Fibroblast of lung (primary cell): ENCODE measurements around the gene HCFC2. TPM values are rescaled to one million over a fixed set of nuclear protein-coding genes. Genes with fewer than 3 reads are reported as not detected.
A peak's percentile ranks its signal among the peaks of the same experiment; 100 is the strongest.

Experiments
- DNase-seq, 2 donors: peaks; one replicate each; pipeline versions ENCODE4 v3.0.0 to v3.0.0-alpha.2; 2010; ENCODE audit warnings: low read depth in 2 of 2
- H2AFZ ChIP-seq: 2 replicates; pipeline ENCODE4 v1.5.1; 2012; ENCODE audit warnings: low read length, control low read depth, inconsistent platforms
- H3K27ac ChIP-seq: 2 replicates; pipeline ENCODE4 v1.5.1; 2011; ENCODE audit warnings: low read length, control low read depth; ENCODE audit not compliant: insufficient read depth
- H3K27me3 ChIP-seq: 2 replicates; pipeline ENCODE4 v1.5.1; 2011; ENCODE audit warnings: mild to moderate bottlenecking, low read length; ENCODE audit not compliant: control insufficient read depth, insufficient read depth
- H3K36me3 ChIP-seq: 2 replicates; pipeline ENCODE4 v1.5.1; 2011; ENCODE audit warnings: low read length; ENCODE audit not compliant: control insufficient read depth, insufficient read depth
- H3K4me1 ChIP-seq: 2 replicates; pipeline ENCODE4 v1.5.1; 2011; ENCODE audit warnings: low read length; ENCODE audit not compliant: control insufficient read depth, insufficient read depth; ENCODE audit errors: extremely low read depth
- H3K4me2 ChIP-seq: 2 replicates; pipeline ENCODE4 v1.5.1; 2011; ENCODE audit warnings: low read length, control low read depth; ENCODE audit not compliant: insufficient read depth; ENCODE audit errors: extremely low read depth
- H3K4me3 ChIP-seq, 4 experiments: fragments of 200-600 bp in 1 of 4; sonication (generic) in 1 of 4; replicated peaks in 1 of 4; 2 replicates each; pipeline ENCODE4 v1.5.1; 2011 to 2016; ENCODE audit warnings: low read length in 4 of 4, low read depth in 3 of 4, mild to moderate bottlenecking in 3 of 4, control low read depth in 2 of 4, inconsistent platforms in 1 of 4, mixed read lengths in 1 of 4; ENCODE audit not compliant: insufficient read depth in 1 of 4; ENCODE audit errors: control extremely low read depth in 1 of 4
- H3K79me2 ChIP-seq: 2 replicates; pipeline ENCODE4 v1.5.1; 2012; ENCODE audit warnings: mild to moderate bottlenecking, low read length, inconsistent platforms; ENCODE audit not compliant: control insufficient read depth, insufficient read depth
- H3K9ac ChIP-seq: 2 replicates; pipeline ENCODE4 v1.5.1; 2011; ENCODE audit warnings: mild to moderate bottlenecking, low read length, control low read depth; ENCODE audit not compliant: insufficient read depth
- H3K9me3 ChIP-seq: 2 replicates; pipeline ENCODE4 v1.5.1; 2012; ENCODE audit warnings: low read depth, low read length; ENCODE audit not compliant: control insufficient read depth, insufficient read depth
- H4K20me1 ChIP-seq: 2 replicates; pipeline ENCODE4 v1.5.1; 2011; ENCODE audit warnings: low read length; ENCODE audit not compliant: control insufficient read depth, insufficient read depth; ENCODE audit errors: extremely low read depth
- EZH2 ChIP-seq: IDR thresholded peaks from 2 replicates; pipeline ENCODE4 v1.5.1; 2012; ENCODE audit warnings: low read length, control low read depth, mild to moderate bottlenecking; ENCODE audit errors: missing control alignments
- polyA plus RNA-seq, 2 donors: library from polyadenylated mRNA; depleted of rRNA in 1 of 2; stranded (reverse) in 1 of 2; unstranded in 1 of 2; fragments of >200 nt; gene quantifications; 2 replicates each; pipeline ENCODE4 v1.2.1, GENCODE V29; 2011 to 2012; ENCODE audit warnings: missing spikeins in 1 of 2
- total RNA-seq: library from RNA; depleted of rRNA; stranded (reverse); fragments of >200 nt; gene quantifications from 2 replicates; pipeline ENCODE4 v1.2.1, GENCODE V29; 2014
- TF ChIP-seq, protein P1 (sequence below), 2 donors: IDR thresholded peaks in 1 of 2; conservative IDR thresholded peaks in 1 of 2; 1 replicate in 1 of 2; 2 replicates in 1 of 2; pipeline ENCODE4 v1.5.1; 2011 to 2012; ENCODE audit warnings: low read length in 2 of 2, control low read depth in 1 of 2, inconsistent platforms in 1 of 2, low read depth in 1 of 2, mild to moderate bottlenecking in 1 of 2

HCFC2 gene
- total and polyA plus RNA-seq, 2 donors (not counting 1 experiment from before 2014, with no cell fraction given), result 27.0 to 36.2 TPM

GRCh38 chr12:104136577-104136976 is 72.2 kb downstream of the HCFC2 start:
- Histone ChIP-seq H3K79me2 (peaks cover 44% of the 10 kb centered on the region), H2AFZ (no peak overlapping the region)

DNA sequence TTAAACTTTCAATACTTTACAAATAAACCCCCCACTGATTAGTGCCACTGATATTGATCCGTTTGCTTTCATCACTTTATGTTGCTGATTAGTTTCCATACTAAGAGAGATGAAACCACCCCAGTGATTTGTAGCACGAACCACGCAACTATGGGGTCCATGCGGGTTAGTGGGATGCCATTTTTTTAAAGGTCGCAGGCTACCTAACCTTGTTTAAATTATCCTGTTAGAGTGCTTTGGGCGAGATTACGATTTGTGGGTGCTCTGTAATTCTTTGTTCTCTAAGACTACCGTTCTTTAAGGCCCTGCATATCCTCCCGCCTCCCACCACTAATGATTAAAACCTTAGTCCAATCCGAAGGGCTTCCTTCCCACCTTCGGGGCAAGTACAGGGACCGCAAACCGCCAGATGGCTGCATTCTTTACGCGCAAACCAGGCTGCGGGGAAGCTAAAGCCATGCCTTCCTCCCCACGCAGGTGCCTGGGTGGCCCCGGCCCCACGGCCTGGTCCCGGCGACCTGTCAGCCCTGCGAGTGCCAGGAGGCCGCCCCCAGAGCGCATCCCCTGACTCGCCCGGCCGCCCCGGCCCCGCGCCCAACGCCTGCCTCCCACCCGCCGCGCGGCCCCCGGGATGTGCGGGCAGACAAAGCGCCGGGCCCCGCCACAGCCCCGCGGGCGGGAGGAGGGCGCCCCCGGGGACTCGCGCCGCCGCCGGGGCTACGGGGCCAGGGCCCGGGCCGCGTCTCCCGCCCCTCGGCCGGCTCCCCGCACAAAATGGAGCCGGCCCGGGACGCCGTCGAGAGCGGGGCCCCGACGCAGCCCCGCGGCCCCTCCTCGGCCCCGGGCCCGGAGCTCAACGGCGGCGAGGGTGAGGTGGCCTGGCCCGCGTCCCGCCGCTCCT is 72.9 kb downstream of the HCFC2 start:
- DNase-seq, result peak; percentile 46 to 84

More at GRCh38 chr12:104136577-104136976, 72.2 kb downstream of the HCFC2 start:
- peaks cover 2% of the 10 kb centered on the region for H4K20me1 ChIP-seq
- H3K9me3 ChIP-seq, result no peaks in the 10 kb centered on the region
- H3K27me3 ChIP-seq, result no peaks in the 10 kb centered on the region
- peak overlapping the region; percentile 79 for H3K27ac ChIP-seq
- peaks cover 3% of the 10 kb centered on the region for H3K36me3 ChIP-seq
- peak overlapping the region; percentile 75 to 96 (median 84) for H3K4me3 ChIP-seq
- peaks cover 17% of the 10 kb centered on the region for H3K4me1 ChIP-seq
- DNase-seq, result peak; percentile 48 to 60
- H3K4me2 ChIP-seq, result peak overlapping the region; percentile 88
- TF ChIP-seq, protein P1, sequence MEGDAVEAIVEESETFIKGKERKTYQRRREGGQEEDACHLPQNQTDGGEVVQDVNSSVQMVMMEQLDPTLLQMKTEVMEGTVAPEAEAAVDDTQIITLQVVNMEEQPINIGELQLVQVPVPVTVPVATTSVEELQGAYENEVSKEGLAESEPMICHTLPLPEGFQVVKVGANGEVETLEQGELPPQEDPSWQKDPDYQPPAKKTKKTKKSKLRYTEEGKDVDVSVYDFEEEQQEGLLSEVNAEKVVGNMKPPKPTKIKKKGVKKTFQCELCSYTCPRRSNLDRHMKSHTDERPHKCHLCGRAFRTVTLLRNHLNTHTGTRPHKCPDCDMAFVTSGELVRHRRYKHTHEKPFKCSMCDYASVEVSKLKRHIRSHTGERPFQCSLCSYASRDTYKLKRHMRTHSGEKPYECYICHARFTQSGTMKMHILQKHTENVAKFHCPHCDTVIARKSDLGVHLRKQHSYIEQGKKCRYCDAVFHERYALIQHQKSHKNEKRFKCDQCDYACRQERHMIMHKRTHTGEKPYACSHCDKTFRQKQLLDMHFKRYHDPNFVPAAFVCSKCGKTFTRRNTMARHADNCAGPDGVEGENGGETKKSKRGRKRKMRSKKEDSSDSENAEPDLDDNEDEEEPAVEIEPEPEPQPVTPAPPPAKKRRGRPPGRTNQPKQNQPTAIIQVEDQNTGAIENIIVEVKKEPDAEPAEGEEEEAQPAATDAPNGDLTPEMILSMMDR (conservative IDR thresholded peaks at IDR 0.05 in 1 of 2, IDR thresholded peaks at IDR 0.05 in 1 of 2; ENCODE audit: low read depth in 1 of 2, low read length in 2 of 2), result no peak
- TF ChIP-seq EZH2, result no peak
- H3K9ac ChIP-seq, result peak overlapping the region; percentile 85

More for the DNA sequence above, 72.9 kb downstream of the HCFC2 start:
- H3K4me1 ChIP-seq, result peaks cover 13% of the 10 kb centered on the region
- H2AFZ ChIP-seq, result no peak overlapping the region
- peak overlapping the region; percentile 85 for H3K9ac ChIP-seq
- H3K27me3 ChIP-seq, result no peaks in the 10 kb centered on the region
- H3K9me3 ChIP-seq, result no peaks in the 10 kb centered on the region
- peak overlapping the region; percentile 88 for H3K4me2 ChIP-seq
- peak overlapping the region; percentile 79 for H3K27ac ChIP-seq
- H3K4me3 ChIP-seq, result peak overlapping the region; percentile 75 to 96 (median 84)
- peaks cover 3% of the 10 kb centered on the region for H3K36me3 ChIP-seq
- peaks cover 38% of the 10 kb centered on the region for H3K79me2 ChIP-seq
- H4K20me1 ChIP-seq, result peaks cover 2% of the 10 kb centered on the region
- TF ChIP-seq EZH2, result no peak
- TF ChIP-seq, protein P1 (conservative IDR thresholded peaks at IDR 0.05 in 1 of 2, IDR thresholded peaks at IDR 0.05 in 1 of 2; ENCODE audit: low read depth in 1 of 2, low read length in 2 of 2), result no peak
